Middle frontal gyrus (tissue), 1 donor: Measurements from ENCODE around the gene MAGT1.
"Not testable (repeated sequence)": the region's sequence is repeated elsewhere in the genome, so short reads cannot be mapped to it uniquely, and the experiment has no call there.

Source experiments
- DNase-seq: peaks from one replicate; pipeline ENCODE4 v3.0.0-alpha.2; 2015; ENCODE audit warnings: low spot score; ENCODE audit errors: extremely low spot score

MAGT1 gene

DNA sequence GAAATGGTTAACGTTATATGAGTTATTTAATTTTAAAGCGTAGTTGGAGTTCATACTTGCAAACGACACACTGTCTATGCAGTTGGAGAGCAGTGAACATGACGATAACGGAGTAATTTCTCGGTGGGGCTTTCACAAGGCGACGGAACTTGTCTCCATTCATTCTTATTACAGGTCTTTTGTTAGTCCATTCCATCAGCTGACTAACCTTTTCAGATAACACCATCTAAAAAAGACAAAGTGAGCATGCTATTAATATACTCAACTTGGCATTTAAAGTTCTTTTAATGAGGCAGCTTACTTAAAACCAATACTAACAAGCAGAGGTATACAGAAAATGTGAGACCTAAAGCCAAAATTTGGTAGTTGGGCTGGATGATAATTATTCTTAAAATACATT is 19.9 kb downstream of the MAGT1 start:
- no peak for DNase-seq

DNA sequence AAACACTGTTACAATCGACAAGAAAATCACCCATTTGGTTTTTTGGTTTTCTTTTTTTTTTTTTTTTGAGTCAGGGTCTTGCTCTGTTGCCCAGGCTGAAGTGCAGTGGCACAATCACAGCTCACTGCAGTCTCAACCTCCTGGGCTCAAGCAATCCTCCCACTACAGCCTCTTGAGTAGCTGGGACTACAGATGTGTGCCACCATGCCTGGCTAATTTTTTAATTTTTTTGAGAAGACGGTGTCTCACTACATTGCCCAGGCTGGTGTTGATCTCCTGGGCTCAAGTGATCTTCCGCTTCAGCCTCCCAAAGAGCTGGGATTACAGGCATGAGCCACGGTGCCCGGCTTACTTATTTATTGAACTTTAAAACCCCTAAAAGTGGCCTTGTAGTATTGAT is 63.7 kb downstream of the MAGT1 start:
- DNase-seq = not testable (repeated sequence)

DNA sequence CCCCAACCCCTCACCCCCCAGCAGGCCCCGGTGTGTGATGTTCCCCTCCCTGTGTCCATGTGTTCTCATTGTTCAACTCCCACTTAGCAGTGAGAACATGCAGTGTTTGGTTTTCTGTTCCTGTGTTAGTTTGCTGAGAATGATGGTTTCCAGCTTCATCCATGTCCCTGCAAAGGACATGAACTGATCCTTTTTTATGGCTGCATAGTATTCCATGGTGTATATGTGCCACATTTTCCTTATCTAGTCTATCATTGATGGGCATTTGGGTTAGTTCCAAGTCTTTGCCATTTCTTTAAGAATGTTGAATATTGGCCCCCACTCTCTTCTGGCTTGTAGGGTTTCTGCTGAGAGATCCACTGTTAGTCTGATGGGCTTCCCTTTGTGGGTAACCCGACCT is 73.2 kb downstream of the MAGT1 start:
- DNase-seq = not testable (repeated sequence)

DNA sequence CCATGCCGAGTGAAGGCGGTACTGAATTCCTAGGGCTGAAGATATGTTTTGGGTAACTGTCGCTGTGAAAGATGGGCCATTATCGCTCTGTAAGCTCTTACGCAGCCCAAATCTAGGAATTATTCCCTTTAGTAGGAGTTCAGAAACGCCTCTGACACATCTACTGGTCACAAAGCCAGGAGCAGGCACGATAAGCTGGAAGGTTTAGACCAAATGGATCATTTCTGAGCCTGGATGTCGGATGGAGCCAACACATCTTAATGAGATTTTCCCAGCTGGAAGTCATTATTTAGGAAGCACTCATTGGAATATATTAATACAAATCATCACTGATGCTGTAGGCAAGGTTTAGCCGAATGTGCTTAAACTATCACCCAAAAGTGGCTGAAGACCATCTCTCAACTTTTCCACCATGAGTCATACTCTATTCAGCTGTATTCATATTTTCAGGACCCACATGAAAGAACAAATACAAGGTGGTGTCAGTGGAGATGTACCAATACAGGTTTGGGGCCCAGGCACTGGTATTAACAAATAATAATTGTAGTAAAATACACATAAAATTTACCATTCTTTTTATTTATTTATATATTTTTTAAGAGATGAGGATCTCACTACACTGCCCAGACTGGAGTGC is 75.0 kb downstream of the MAGT1 start:
- DNase-seq = no peak

DNA sequence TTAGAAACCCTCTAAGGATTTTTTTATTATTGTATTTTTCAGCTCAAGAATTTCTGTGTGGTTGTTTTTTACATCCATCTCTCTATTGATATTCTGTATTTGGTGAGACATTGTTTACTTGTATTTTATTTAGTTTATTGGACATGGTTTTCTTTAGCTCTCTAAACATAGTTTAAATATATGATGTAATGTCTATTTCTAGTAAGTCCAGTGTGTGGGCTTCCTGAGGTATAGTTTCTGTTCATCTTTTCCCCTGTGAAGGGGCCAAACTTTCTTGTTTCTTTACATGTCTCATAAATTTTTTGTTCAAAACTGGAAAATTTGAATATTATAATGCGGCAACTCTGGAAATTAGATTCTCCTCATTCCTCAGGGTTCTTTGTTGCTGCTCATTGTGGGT is 81.0 kb downstream of the MAGT1 start:
- DNase-seq = no peak

DNA sequence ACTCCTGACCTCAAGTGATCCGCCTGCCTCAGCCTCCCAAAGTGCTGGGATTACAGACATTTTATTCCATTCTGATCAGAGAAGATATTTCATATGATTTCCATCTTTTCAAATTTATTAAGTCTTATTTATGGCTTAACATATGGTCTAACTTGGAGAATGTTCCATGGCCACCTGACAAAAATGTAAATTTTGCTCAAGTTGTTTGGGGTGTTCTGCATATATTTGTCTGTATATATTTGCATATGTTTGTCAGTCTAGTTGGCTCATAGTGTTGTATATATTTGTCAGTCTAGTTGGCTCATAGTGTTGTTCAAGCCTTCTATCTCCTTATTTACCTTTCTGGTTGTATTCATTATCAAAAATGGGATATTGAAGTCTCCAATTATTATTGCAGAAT is 93.0 kb downstream of the MAGT1 start:
- no peak for DNase-seq

DNA sequence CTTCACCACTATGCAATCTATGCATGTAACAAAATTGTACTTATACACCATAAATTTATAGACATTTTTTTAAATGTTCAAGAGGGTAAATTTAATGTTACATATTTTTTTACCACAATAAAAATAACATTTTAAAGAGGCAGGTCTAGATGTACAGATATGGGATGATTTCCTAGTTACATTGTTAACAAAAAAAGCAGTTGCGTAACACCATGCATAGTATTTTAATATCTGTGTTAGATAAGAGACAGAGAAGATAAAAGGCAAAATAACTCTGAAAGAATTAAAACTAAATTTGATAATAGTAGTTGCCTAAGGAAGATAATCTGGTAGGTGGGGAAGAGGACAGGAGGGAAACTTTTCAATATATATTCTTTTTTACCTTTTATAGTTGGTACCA is 100.1 kb downstream of the MAGT1 start:
- DNase-seq = no peak

DNA sequence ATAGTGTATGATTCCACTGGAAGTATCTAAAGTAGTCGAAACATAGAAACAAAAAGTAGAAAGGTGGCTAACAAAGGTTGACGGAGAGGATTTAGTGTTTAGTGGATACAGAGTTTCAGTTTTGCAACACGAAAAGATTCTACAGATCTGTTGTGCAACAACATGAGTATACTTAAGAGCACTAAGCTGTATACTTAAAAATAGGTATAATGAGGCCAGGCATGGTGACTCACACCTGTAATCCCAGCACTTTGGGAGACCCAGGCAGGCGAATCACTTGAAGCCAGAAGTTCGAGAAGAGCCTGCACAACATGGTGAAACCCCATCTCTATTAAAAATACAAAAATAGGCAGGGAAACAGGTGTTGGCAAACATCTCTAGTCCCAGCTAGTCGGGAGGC is 101.3 kb downstream of the MAGT1 start:
- DNase-seq = no peak

DNA sequence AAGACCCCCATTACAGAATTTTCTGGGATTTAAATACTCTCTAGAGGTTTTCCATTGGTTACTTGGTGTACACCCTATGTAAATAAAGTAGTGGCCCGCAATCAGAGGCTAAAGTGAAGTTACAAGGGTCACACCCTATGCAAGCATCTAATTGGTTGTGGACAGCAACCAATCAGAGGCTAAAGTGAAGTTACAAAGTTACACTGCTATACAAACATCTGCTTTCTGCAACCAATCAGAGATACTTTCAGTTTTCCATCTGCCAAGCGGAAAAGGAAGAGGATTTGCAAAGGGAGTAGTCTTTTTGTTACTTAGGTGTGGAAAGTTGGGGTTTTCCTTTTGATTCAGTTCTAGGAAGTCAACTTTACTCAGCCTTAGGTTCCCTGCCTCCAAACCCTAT is 107.2 kb downstream of the MAGT1 start:
- no peak for DNase-seq

DNA sequence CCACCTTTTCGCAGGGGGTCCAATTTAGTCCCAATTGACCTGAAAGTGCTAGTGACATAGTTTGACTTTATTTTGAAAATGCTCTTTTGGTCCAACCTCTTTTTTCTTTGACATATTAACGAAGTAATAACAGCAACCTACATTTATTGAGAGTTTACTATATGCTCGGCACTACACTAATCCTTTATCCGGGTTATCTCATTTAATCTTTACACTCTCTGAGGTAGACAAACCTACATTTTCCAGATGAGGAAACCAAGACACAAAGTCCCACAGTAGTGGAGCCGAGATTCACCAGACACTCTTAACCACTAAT is 108.9 kb downstream of the MAGT1 start:
- DNase-seq = no peak

DNA sequence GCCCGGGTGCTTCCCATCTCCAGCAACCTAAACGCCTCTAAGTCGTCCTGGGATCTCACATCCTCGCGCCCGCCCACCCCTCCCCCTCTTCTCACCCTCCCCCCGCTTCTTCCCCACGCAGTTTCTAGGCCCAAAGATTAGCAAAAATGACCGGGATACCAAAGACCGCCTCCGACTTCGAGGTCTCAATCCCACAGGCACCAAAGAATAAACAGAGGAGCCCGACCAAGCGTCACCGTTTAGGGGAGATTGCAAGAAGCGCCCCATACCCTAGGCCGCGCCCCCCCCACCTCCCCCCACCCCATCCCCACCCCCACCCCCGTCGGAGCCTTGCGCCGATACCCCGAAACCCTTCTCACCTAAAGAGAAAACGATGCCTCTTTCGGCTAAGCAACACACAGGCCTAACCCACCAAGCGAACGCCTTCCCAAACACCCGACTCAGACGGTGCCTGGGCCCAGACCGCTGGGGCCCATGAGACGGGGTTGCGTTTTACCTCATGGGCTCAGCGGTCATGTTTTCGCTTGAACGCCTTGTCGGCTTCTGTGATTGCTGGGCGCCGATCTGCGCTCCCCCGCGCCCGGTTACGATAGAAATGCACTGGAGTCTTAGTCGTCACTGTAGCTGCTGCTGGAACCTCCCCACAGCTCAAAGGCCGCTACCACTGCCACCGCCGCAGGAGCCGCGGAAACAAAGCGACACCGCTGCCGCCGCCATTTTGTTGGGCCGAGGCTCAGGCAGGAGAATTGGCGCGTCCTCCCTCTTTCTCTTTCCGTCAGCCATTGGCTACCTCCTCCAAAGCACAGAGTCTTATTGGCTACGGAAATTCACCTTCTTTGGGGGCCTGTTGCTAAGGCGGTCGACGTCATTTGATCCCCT is 109.5 kb downstream of the MAGT1 start, which contains the start of gene ATRX:
Gene ATRX (minus strand): TSS at position 731 of the 879 bp plus-strand sequence. CDS start 215 bp downstream, at position 516.
- peak; percentile 59 for DNase-seq

DNA sequence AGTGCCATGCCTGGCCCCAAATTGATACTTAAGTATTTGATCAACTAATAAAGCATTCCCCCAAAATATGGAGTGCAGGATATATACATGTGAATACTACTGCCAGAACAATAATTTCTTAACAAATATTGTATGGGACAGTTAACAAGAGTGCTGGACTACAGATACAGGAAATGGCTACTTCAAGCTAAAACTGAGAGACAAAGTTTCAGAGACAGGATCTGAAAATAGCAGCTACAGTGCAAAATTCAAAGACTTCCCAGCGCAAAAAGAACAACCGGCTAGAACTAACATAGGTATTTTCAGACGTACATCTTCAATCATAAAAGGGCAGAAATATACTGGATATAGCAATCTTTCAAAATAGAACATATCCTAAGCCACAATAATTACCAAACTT is 115.5 kb downstream of the MAGT1 start:
- no peak for DNase-seq

DNA sequence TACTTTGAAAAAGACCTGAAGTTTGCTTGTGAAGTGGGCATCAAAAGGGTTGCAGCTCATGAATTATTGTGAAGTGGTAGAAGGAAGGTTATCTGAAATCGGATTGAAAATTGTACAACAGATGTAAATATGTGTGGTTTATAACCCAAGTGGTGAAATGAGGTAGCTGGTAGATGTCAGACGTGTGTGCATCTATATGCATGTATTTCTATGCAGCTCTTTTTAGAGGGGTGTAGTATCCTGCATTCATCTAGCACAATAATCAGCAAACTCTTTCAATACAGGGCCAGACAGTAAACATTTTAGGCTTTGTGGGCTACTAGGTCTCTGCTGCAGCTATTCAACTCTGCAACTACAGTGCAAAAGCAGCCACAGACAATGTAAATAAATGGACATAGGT is 118.6 kb downstream of the MAGT1 start:
- no peak for DNase-seq
